Testis (tissue), 3 donors: ENCODE data around the gene RAP1GAP2. TPM values are rescaled to one million over a fixed set of nuclear protein-coding genes. Genes with fewer than 3 reads are reported as not detected.
A peak's percentile ranks its signal among the peaks of the same experiment; 100 is the strongest.

ENCODE experiments used
- DNase-seq: peaks from one replicate; pipeline ENCODE4 v3.0.0-alpha.2; 2019
- H3K27ac ChIP-seq, 2 donors: fragments of 200-600 bp; sonication (generic); one replicate each; pipeline ENCODE4 v1.5.1; 2019
- H3K27me3 ChIP-seq: fragments of 200-600 bp; sonication (generic); one replicate; pipeline ENCODE4 v1.5.1; 2019
- H3K36me3 ChIP-seq: fragments of 200-600 bp; sonication (generic); one replicate; pipeline ENCODE4 v1.5.1; 2017; ENCODE audit warnings: low read depth; ENCODE audit errors: missing control alignments
- H3K4me1 ChIP-seq: fragments of 200-600 bp; sonication (generic); one replicate; pipeline ENCODE4 v1.5.1; 2019
- H3K4me3 ChIP-seq, 2 donors: fragments of 200-600 bp; sonication (generic); one replicate each; pipeline ENCODE4 v1.5.1; 2017 to 2019
- H3K9me3 ChIP-seq: fragments of 200-600 bp; sonication (generic); one replicate; pipeline ENCODE4 v1.5.1; 2017
- POLR2A ChIP-seq: fragments of 450-650 bp; IDR thresholded peaks from one replicate; pipeline ENCODE4 v1.6.1; 2017; ENCODE audit warnings: antibody characterized with exemption, mild to moderate bottlenecking, moderate library complexity
- WGBS, 2 donors: methylation state at CpG; one replicate each; pipeline ENCODE4 v1.1.5; 2018; 5-methylcytosine and 5-hydroxymethylcytosine counted together
- intact Hi-C: fragments of 100-400 bp; cut with DNase I; formaldehyde crosslinking; loops from one replicate; pipeline ENCODE4 v1.15.1; 2023; ENCODE audit warnings: low total_unique reads
- polyA plus RNA-seq: library from polyadenylated mRNA; stranded (reverse); fragments of 350-450 nt; fragmentation: Illumina TruSeq; extraction: RNeasy Lipid Tissue Mini Kit (QIAGEN cat#74804); gene quantifications from one replicate; pipeline ENCODE4 v1.2.3, GENCODE V29; 2014; ENCODE audit warnings: low read depth, low replicate concordance; ENCODE audit not compliant: insufficient read depth
- total RNA-seq, 2 donors: library from RNA; depleted of rRNA; stranded (reverse); fragments of >200 nt; gene quantifications; one replicate each; pipeline ENCODE4 v1.2.3, GENCODE V29; 2016
- TF ChIP-seq, protein P1 (sequence below), 3 experiments: fragments of 450-650 bp in 2 of 3; fragments of 200-600 bp in 1 of 3; sonication (generic) in 1 of 3; IDR thresholded peaks; one replicate each; pipeline ENCODE4 v1.5.1; 2016 to 2019; ENCODE audit warnings: antibody characterized with exemption in 3 of 3, mild to moderate bottlenecking in 2 of 3, moderate library complexity in 1 of 3

Gene RAP1GAP2
- total and polyA plus RNA-seq, 3 donors from 2014 or later = 10.4 to 21.7 (median 15.1) TPM

DNA sequence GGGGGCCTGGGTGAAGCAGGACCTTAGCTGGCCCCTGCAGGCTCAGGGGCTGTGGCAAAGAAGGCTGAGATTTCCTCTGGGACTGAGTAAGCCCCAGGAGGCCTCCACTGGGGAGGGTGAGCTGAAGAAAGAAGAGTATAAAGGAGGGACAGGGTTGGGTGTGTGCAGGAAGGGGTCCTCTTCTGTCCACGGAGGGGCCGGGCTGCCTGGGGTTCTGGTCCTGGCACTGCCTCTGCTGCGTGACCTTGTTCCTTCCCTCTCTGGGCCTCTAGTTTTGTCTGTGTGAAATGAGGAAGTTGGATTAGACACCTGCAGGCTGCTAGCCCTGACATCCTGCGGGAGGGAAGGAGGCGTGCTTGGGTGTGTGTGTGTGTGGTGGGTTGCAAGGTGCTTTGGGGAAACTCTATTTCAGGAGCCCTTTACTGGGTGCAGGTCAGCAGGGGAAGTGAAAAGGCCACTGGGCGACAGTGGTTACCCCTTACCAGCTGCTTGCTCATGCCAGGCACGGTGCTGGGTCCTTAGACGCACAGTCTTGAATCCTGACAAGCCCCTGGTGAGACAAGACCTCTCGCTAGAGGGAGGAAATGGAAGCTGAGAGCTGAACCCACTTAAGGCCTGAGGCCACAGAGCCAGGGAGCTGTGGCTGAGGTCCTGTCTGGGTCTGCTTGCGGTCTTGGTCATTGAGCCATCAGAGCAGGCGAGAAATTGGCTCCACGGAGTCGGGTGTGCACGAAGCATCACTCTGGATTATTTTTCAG lies 206.5 kb downstream of the RAP1GAP2 start:
- no peak overlapping the region for H3K4me3 ChIP-seq
- H3K27ac ChIP-seq = no peak overlapping the region
- DNase-seq = no peak
- H3K36me3 ChIP-seq = no peaks in the 10 kb centered on the region
- no peaks in the 10 kb centered on the region for H3K9me3 ChIP-seq
- intact Hi-C loops = no loop called here
- WGBS, 2 donors = 78 to 82% methylated on average over 7 to 14 of the region's 14 CpGs
- TF ChIP-seq, protein P1, sequence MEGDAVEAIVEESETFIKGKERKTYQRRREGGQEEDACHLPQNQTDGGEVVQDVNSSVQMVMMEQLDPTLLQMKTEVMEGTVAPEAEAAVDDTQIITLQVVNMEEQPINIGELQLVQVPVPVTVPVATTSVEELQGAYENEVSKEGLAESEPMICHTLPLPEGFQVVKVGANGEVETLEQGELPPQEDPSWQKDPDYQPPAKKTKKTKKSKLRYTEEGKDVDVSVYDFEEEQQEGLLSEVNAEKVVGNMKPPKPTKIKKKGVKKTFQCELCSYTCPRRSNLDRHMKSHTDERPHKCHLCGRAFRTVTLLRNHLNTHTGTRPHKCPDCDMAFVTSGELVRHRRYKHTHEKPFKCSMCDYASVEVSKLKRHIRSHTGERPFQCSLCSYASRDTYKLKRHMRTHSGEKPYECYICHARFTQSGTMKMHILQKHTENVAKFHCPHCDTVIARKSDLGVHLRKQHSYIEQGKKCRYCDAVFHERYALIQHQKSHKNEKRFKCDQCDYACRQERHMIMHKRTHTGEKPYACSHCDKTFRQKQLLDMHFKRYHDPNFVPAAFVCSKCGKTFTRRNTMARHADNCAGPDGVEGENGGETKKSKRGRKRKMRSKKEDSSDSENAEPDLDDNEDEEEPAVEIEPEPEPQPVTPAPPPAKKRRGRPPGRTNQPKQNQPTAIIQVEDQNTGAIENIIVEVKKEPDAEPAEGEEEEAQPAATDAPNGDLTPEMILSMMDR (IDR thresholded peaks at IDR 0.05) = no peak
- no peaks in the 10 kb centered on the region for H3K27me3 ChIP-seq
- peaks cover 14% of the 10 kb centered on the region for H3K4me1 ChIP-seq

DNA sequence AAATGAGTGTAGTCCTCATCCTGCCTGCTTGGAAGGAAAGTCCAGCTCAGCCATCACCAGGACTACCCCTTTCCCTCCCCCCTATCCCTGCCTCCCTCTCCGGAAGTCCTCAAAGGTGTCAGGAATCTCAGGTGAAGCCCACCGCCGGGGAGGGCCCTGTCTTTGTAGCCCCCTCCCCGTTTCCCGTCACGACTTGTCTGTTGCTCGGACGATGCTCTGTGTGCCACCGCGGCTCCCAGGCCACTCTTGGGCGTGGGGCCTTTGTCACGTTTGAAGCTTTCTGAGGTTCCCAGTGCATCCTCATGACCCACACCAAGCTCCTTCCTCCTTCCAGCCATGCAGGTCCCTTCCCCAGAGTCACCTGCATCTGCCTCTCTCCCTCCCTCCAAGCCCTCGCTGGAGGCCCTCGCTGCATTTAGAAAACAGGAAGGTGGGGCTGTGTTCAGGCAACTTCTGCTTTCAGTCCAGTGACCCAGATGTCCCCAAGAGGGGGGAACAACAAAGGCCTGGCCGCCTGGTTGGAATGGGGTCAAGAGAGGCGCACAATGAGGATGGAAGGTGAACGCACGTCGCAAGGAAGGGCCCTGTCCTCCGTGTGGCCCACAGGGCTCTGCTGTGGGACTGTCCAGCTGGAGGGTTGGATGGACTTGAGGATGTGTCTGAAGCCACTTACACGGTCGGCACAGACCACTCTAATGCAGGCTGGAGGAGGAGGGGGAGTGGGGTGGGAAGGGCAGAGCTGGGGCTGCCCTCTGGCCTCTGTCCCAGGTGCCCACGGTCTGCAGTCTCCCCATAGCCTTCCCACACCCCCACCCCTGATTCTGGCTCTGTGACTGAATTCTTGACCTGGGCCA lies 207.3 kb downstream of the RAP1GAP2 start:
- Histone ChIP-seq H3K36me3 (no peaks in the 10 kb centered on the region), H3K4me3 (no peak overlapping the region), H3K27ac (peak overlapping the region; percentile 41 to 57), H3K27me3 (no peaks in the 10 kb centered on the region), H3K9me3 (no peaks in the 10 kb centered on the region), H3K4me1 (peaks cover 14% of the 10 kb centered on the region)
- no peak for DNase-seq
- 83 to 84% methylated on average over 16 to 23 of the region's 23 CpGs for WGBS, 2 donors
- intact Hi-C loops = no loop called here
- no peak for TF ChIP-seq POLR2A
- TF ChIP-seq, protein P1 (IDR thresholded peaks at IDR 0.05) = no peak

DNA sequence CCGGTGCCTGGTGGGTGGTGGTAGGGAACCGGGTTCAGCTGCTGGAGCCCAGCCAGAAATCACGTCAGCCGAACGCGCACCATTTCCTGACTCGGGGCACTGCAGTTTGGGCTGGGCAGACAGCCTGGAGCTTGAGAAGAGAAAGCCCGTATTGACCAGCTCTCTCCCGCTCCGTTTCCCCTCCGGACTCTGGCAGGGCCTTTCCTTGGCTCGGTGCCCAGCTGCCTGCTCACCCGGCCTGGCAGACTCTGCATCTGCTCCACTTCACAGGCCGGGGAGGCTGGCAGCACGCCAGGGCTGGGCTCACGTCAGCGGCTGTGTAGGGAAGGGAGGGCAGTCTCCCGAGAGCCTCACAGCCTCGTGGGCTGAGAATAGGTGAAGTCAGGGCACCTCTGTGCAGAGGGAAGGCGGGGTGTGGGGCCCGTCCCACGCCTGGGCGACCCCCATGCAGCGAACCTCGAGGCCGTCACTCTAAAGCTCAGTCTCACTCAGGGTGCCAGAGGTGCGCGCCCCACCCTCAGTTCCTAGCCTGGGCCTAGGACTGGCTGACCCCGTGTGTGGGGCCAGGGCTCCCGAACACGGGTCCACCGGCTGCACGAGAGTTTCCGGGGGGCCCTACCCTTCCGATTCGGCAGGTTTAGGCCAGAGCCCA lies 208.0 kb downstream of the RAP1GAP2 start:
- H3K9me3 ChIP-seq = no peaks in the 10 kb centered on the region
- no peaks in the 10 kb centered on the region for H3K36me3 ChIP-seq
- peak; percentile 98 for DNase-seq
- peak overlapping the region; percentile 41 to 57 for H3K27ac ChIP-seq
- TF ChIP-seq POLR2A = no peak
- TF ChIP-seq, protein P1 (IDR thresholded peaks at IDR 0.05) = no peak
- intact Hi-C loops = no loop called here
- WGBS, 2 donors = 17% methylated on average over 36 of the region's 36 CpGs; no CpG with 5 or more reads in 1 of the 2 donors
- H3K27me3 ChIP-seq = no peaks in the 10 kb centered on the region
- H3K4me1 ChIP-seq = peaks cover 14% of the 10 kb centered on the region
- no peak overlapping the region for H3K4me3 ChIP-seq

DNA sequence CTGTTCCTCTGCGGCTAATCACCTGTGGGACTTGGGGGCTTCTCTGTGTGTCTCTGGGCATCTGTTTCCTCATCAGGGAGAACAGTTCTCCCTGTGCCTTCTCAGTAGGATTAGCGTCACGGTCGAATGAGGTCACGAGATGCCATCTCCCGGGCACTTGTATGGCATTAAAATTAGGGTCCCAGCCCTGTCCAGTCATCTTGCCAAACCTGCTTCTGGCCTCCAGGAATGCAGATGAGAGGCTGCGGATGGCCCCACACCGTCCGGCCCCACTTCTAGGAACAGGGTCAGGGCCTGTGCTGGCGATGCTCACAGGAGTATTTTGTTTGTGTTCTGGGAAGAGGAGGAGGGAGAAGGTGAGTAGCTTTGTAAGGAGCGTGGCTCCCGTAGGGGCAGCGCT lies 208.7 kb downstream of the RAP1GAP2 start:
- Histone ChIP-seq H3K27me3 (no peaks in the 10 kb centered on the region), H3K4me1 (peaks cover 14% of the 10 kb centered on the region), H3K27ac (peak overlapping the region in 1 of 2 donors; percentile 39), H3K4me3 (no peak overlapping the region), H3K36me3 (no peaks in the 10 kb centered on the region), H3K9me3 (no peaks in the 10 kb centered on the region)
- DNase-seq = peak; percentile 33
- WGBS, 2 donors = 63 to 75% methylated on average over 12 to 13 of the region's 13 CpGs
- intact Hi-C loops = no loop called here
- TF ChIP-seq POLR2A = no peak
- TF ChIP-seq, protein P1 (IDR thresholded peaks at IDR 0.05) = no peak
